Measurements from ENCODE around the gene SAFB. TPM values are rescaled to one million over a fixed set of nuclear protein-coding genes. Genes with fewer than 3 reads are reported as not detected.
A peak's percentile ranks its signal among the peaks of the same experiment; 100 is the strongest.

Gene SAFB
- polyA plus RNA-seq, 3 donors, result 12.2 to 76.6 (median 23.1) TPM

GRCh38 chr19:5591476-5591875 is 31.4 kb upstream of the SAFB start:
- no peak overlapping the region for H3K9ac ChIP-seq (ENCODE audit: insufficient read depth, low read length, poor library complexity, severe bottlenecking)
- Mint-ChIP-seq H3K4me3 (no peak overlapping the region), H3K9me3 (no peaks in the 10 kb centered on the region), H3K27ac (peak overlapping the region in 1 of 7 donors; percentile 14), H3K4me1 (peaks cover 3% of the 10 kb centered on the region), H3K36me3 (peaks cover 90 to 98% of the 10 kb centered on the region in 2 donors), H3K27me3 (ENCODE audit: low read depth in 3 of 3) (peaks cover 0 to 2% (median 1%) of the 10 kb centered on the region in 3 donors)
- no peaks in the 10 kb centered on the region for H3K4me1 ChIP-seq (ENCODE audit: control insufficient read depth in 1 of 2, insufficient read depth in 2 of 2, low read length in 2 of 2)
- H3K27me3 ChIP-seq (ENCODE audit: control insufficient read depth in 2 of 2, insufficient read depth in 2 of 2, low read length in 2 of 2), result no peaks in the 10 kb centered on the region
- H3K9me3 ChIP-seq (replicated peaks in 1 of 2; ENCODE audit: control insufficient read depth in 1 of 2, insufficient read depth in 1 of 2, low read length in 2 of 2), result no peaks in the 10 kb centered on the region
- TF ChIP-seq CTCF (IDR thresholded peaks at IDR 0.05), result no peak
- intact Hi-C loops (cut with micrococcal nuclease), result no loop called here
- peaks cover 96% of the 10 kb centered on the region for H4K20me1 ChIP-seq (ENCODE audit: insufficient read depth, low read length)
- no peak overlapping the region for H3K4me2 ChIP-seq (replicated peaks; ENCODE audit: extremely low read depth, low read length, poor library complexity, severe bottlenecking)
- H3K27ac ChIP-seq (ENCODE audit: low read depth in 1 of 2, low read length in 2 of 2), result no peak overlapping the region
- no peak for DNase-seq
- H2AFZ ChIP-seq (ENCODE audit: insufficient read depth, low read depth, low read length, poor library complexity, severe bottlenecking), result no peak overlapping the region
- no peak overlapping the region for H3K4me3 ChIP-seq (replicated peaks in 1 of 3; ENCODE audit: low read depth in 2 of 3, low read length in 3 of 3)
- H3K36me3 ChIP-seq (replicated peaks in 1 of 2; ENCODE audit: control insufficient read depth in 1 of 2, insufficient read depth in 2 of 2, low read length in 2 of 2), result peaks cover 96 to 100% of the 10 kb centered on the region in 2 donors
- WGBS (ENCODE audit: insufficient coverage), result 98% methylated on average over 13 of the region's 17 CpGs
- H3K79me2 ChIP-seq (ENCODE audit: insufficient read depth, low read length), result no peaks in the 10 kb centered on the region

- peak overlapping the region in 2 of 7 donors; percentile 12 to 38 for H3K27ac Mint-ChIP-seq
- H3K4me1 ChIP-seq (ENCODE audit: control insufficient read depth in 1 of 2, insufficient read depth in 2 of 2, low read length in 2 of 2), result no peaks in the 10 kb centered on the region
- no peaks in the 10 kb centered on the region for H3K27me3 ChIP-seq (ENCODE audit: control insufficient read depth in 2 of 2, insufficient read depth in 2 of 2, low read length in 2 of 2)
- H3K4me3 Mint-ChIP-seq, result no peak overlapping the region
- H3K27ac ChIP-seq (ENCODE audit: low read depth in 1 of 2, low read length in 2 of 2), result no peak overlapping the region
- intact Hi-C loops (cut with micrococcal nuclease), result no loop called here
- no peak for TF ChIP-seq CTCF (IDR thresholded peaks at IDR 0.05)
- H3K9me3 ChIP-seq (replicated peaks in 1 of 2; ENCODE audit: control insufficient read depth in 1 of 2, insufficient read depth in 1 of 2, low read length in 2 of 2), result no peaks in the 10 kb centered on the region
- H3K36me3 Mint-ChIP-seq, result peaks cover 89 to 99% of the 10 kb centered on the region in 2 donors
- no peaks in the 10 kb centered on the region for H3K4me1 Mint-ChIP-seq
- H3K36me3 ChIP-seq (replicated peaks in 1 of 2; ENCODE audit: control insufficient read depth in 1 of 2, insufficient read depth in 2 of 2, low read length in 2 of 2), result peaks cover 97 to 100% of the 10 kb centered on the region in 2 donors
- 98% methylated on average over 16 of the region's 24 CpGs for WGBS (ENCODE audit: insufficient coverage)
- peaks cover under 1% of the 10 kb centered on the region for H3K79me2 ChIP-seq (ENCODE audit: insufficient read depth, low read length)
- peaks cover 96% of the 10 kb centered on the region for H4K20me1 ChIP-seq (ENCODE audit: insufficient read depth, low read length)
- no peak overlapping the region for H3K4me3 ChIP-seq (replicated peaks in 1 of 3; ENCODE audit: low read depth in 2 of 3, low read length in 3 of 3)
- no peak overlapping the region for H3K9ac ChIP-seq (ENCODE audit: insufficient read depth, low read length, poor library complexity, severe bottlenecking)
- H2AFZ ChIP-seq (ENCODE audit: insufficient read depth, low read depth, low read length, poor library complexity, severe bottlenecking), result no peak overlapping the region
- H3K9me3 Mint-ChIP-seq, result no peaks in the 10 kb centered on the region
- H3K4me2 ChIP-seq (replicated peaks; ENCODE audit: extremely low read depth, low read length, poor library complexity, severe bottlenecking), result no peak overlapping the region
- no peak for DNase-seq
- peaks cover 0 to 2% (median 1%) of the 10 kb centered on the region in 3 donors for H3K27me3 Mint-ChIP-seq (ENCODE audit: low read depth in 3 of 3)
Observed at GRCh38 chr19:5592531-5593342, 30.1 kb upstream of the SAFB start.

Data from CD14-positive monocyte (primary cell).